Lower lobe of right lung (tissue), 2 donors: Measurements from ENCODE around the gene CLUH. TPM values are rescaled to one million over a fixed set of nuclear protein-coding genes. Genes with fewer than 3 reads are reported as not detected.

Experiments
- ATAC-seq, 2 donors: fragments of 200-7000 bp; cut with Tn5 transposase; one replicate each; pipeline ENCODE4 v1.9.1; 2020 to 2022; ENCODE audit warnings: mild to moderate bottlenecking in 2 of 2, moderate library complexity in 2 of 2
- DNase-seq: peaks from one replicate; pipeline ENCODE4 v3.0.0-alpha.2; 2020
- H3K27ac ChIP-seq: fragments of 200-600 bp; one replicate; pipeline ENCODE4 v1.8.0; 2022
- H3K27me3 ChIP-seq: fragments of 200-600 bp; one replicate; pipeline ENCODE4 v1.8.0; 2022; ENCODE audit warnings: low read depth
- H3K36me3 ChIP-seq: fragments of 200-600 bp; one replicate; pipeline ENCODE4 v1.8.0; 2022; ENCODE audit warnings: mild to moderate bottlenecking
- H3K4me1 ChIP-seq: fragments of 200-600 bp; one replicate; pipeline ENCODE4 v1.8.0; 2022
- H3K4me3 ChIP-seq: fragments of 200-600 bp; one replicate; pipeline ENCODE4 v1.8.0; 2022; ENCODE audit warnings: mild to moderate bottlenecking
- H3K9me3 ChIP-seq: fragments of 200-600 bp; one replicate; pipeline ENCODE4 v1.8.0; 2022
- CTCF ChIP-seq: fragments of 200-600 bp; IDR thresholded peaks from one replicate; pipeline ENCODE4 v1.8.0; 2022; ENCODE audit warnings: antibody characterized with exemption, mild to moderate bottlenecking
- intact Hi-C: fragments of 100-400 bp; cut with DNase I; formaldehyde crosslinking; loops from one replicate; pipeline ENCODE4 v1.11.0; 2022
- total RNA-seq: library from RNA; stranded (reverse); fragmentation: NEBNext Ultra II Directional; extraction: Animal tissue kit (Norgen Biotek cat#: 25700); gene quantifications from one replicate; pipeline ENCODE4 v1.2.1, GENCODE V29; 2021
- donor health status: DM: no; HTN: yes; CAD: no; lungs with severe emphysema.

The CLUH gene
- total RNA-seq, 1 donor from 2014 or later = 48.8 TPM

GRCh38 chr17:2749784-2750181 lies 38.2 kb upstream of the CLUH start:
- intact Hi-C loops = no loop called here
- H3K27me3 ChIP-seq = peaks cover 85% of the 10 kb centered on the region
- DNase-seq (peak; percentile 80), ATAC-seq (peak; percentile 96 to 97)
- no peak overlapping the region for H3K27ac ChIP-seq
- no peaks in the 10 kb centered on the region for H3K9me3 ChIP-seq
- peaks cover 3% of the 10 kb centered on the region for H3K4me1 ChIP-seq
- no peak for TF ChIP-seq CTCF
- no peaks in the 10 kb centered on the region for H3K36me3 ChIP-seq
- peak overlapping the region; percentile 11 for H3K4me3 ChIP-seq

- peak within 1 kb of the TSS; percentile 11 for H3K4me3 ChIP-seq
- ATAC-seq (no peak), DNase-seq (no peak)
- H3K9me3 ChIP-seq = no peaks in the 10 kb centered on the region
- intact Hi-C loops = no loop called here
- TF ChIP-seq CTCF = no peak
- peaks cover 3% of the 10 kb centered on the region for H3K4me1 ChIP-seq
- no peak within 1 kb of the TSS for H3K27ac ChIP-seq
- peaks cover 81% of the 10 kb centered on the region for H3K27me3 ChIP-seq
- H3K36me3 ChIP-seq = no peaks in the 10 kb centered on the region
Measured at GRCh38 chr17:2749058-2749783, 37.7 kb upstream of the CLUH start, which contains the start of gene CCDC92B. CCDC92B (minus strand) TSS chr17:2749652; CDS start chr17:2735145, 14,507 bp downstream.

- DNase-seq (no peak), ATAC-seq (peak in 1 of 2 donors; percentile 41)
- intact Hi-C loops = no loop called here
- H3K36me3 ChIP-seq = no peaks in the 10 kb centered on the region
- H3K4me3 ChIP-seq = no peak overlapping the region
- peaks cover 3% of the 10 kb centered on the region for H3K4me1 ChIP-seq
- no peak for TF ChIP-seq CTCF
- peaks cover 51% of the 10 kb centered on the region for H3K27me3 ChIP-seq
- H3K9me3 ChIP-seq = no peaks in the 10 kb centered on the region
- no peak overlapping the region for H3K27ac ChIP-seq
Measured at GRCh38 chr17:2745317-2746037, 33.9 kb upstream of the CLUH start.

DNA sequence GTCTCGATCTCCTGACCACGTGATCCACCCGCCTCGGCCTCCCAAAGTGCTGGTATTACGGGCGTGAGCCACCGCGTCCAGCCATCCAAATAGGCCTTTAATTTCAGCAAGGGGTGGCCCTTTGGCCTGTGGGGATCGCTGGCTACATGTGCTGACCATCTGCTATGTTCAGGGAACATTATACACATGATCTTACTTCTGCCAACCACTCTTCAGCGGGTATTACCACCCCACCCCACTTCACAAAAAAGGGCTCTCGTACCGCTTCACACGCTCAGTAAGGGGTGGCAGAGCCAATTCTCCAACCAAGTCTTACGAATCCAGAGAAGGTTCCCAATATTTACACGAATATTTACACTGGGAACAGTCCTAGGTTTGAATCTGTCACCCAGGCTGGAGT lies 26.1 kb upstream of the CLUH start:
- H3K36me3 ChIP-seq = no peaks in the 10 kb centered on the region
- ATAC-seq = no peak
- no peak for TF ChIP-seq CTCF
- no peaks in the 10 kb centered on the region for H3K4me1 ChIP-seq
- H3K4me3 ChIP-seq = no peak overlapping the region
- no peaks in the 10 kb centered on the region for H3K9me3 ChIP-seq
- peaks cover 8% of the 10 kb centered on the region for H3K27me3 ChIP-seq
- DNase-seq = no peak
- no peak overlapping the region for H3K27ac ChIP-seq
- intact Hi-C loops = no loop called here

DNA sequence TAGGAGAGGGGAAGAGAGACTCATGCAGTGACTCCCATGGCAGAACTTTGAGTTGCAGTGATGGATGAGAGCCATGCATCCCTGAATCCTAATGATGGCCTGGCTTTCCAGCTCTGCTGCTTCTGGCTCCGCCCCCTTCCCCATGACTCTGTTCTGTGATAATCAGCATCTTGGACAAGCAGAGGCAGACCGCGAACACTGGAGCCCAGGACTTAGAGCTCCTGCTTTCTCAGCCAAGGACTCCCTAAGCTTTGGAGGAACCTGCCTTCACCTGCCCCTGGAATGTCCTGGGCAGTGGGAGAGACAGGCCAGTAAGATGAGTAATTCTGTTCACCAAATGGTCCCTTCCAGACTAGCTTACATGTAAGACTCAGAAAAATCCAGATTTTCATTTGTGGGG lies 25.4 kb upstream of the CLUH start:
- ATAC-seq (no peak), DNase-seq (no peak)
- Histone ChIP-seq H3K27ac (no peak overlapping the region), H3K27me3 (peaks cover 4% of the 10 kb centered on the region), H3K9me3 (no peaks in the 10 kb centered on the region), H3K4me1 (no peaks in the 10 kb centered on the region), H3K36me3 (no peaks in the 10 kb centered on the region), H3K4me3 (no peak overlapping the region)
- intact Hi-C loops = no loop called here
- TF ChIP-seq CTCF = no peak
